Adrenal gland (tissue), 12 donors: ENCODE results near the gene CAMTA1. TPM values are rescaled to one million over a fixed set of nuclear protein-coding genes. Genes with fewer than 3 reads are reported as not detected.

Source experiments
- DNase-seq, 7 donors: peaks; one replicate each; pipeline ENCODE4 v3.0.0-alpha.2; 2019 to 2020
- H3K27ac ChIP-seq, 5 donors: fragments of 200-600 bp; sonication (generic) in 4 of 5; 1 replicate in 3 of 5; 2 replicates in 2 of 5; pipeline versions ENCODE4 v1.5.1 to v1.8.0; 2016 to 2020; ENCODE audit warnings: mild to moderate bottlenecking in 1 of 5
- H3K27me3 ChIP-seq: fragments of 200-600 bp; 2 replicates; pipeline ENCODE4 v1.8.0; 2021
- H3K36me3 ChIP-seq, 2 donors: fragments of 200-600 bp; replicated peaks in 1 of 2; 1 replicate in 1 of 2; 2 replicates in 1 of 2; pipeline versions ENCODE4 v1.5.1 to v1.8.0; 2018 to 2022
- H3K4me1 ChIP-seq, 2 donors: fragments of 200-600 bp; replicated peaks in 1 of 2; 1 replicate in 1 of 2; 2 replicates in 1 of 2; pipeline versions ENCODE4 v1.5.1 to v1.8.0; 2018 to 2021
- H3K4me3 ChIP-seq, 4 donors: fragments of 200-600 bp; sonication (generic) in 3 of 4; one replicate each; pipeline ENCODE4 v1.5.1; 2016 to 2018
- H3K9me3 ChIP-seq, 3 donors: fragments of 200-600 bp; sonication (generic) in 1 of 3; replicated peaks in 1 of 3; 1 replicate in 2 of 3; 2 replicates in 1 of 3; pipeline versions ENCODE4 v1.5.1 to v1.8.0; 2016 to 2021
- CTCF ChIP-seq, 6 experiments: fragments of 450-650 bp in 4 of 6; fragments of 200-600 bp in 2 of 6; sonication (generic) in 1 of 6; IDR thresholded peaks; 1 replicate in 5 of 6; 2 replicates in 1 of 6; pipeline versions ENCODE4 v1.5.1 to v1.8.0; 2016 to 2021; ENCODE audit warnings: antibody characterized with exemption in 6 of 6, mild to moderate bottlenecking in 2 of 6, moderate library complexity in 1 of 6
- POLR2A ChIP-seq, 2 donors: fragments of 450-650 bp; IDR thresholded peaks; one replicate each; pipeline ENCODE4 v1.6.1; 2017; ENCODE audit warnings: antibody characterized with exemption in 2 of 2, mild to moderate bottlenecking in 2 of 2, moderate library complexity in 1 of 2
- WGBS, 4 donors: extraction: QIAGEN DNeasy Blood & Tissue Kit in 2 of 4; methylation state at CpG; one replicate each; pipeline versions ENCODE4 v1.1.5 to v1.1.7; 2013 to 2017; 5-methylcytosine and 5-hydroxymethylcytosine counted together
- intact Hi-C, 2 donors: fragments of 100-400 bp; cut with DNase I; formaldehyde crosslinking; loops; one replicate each; pipeline versions ENCODE4 v1.14.1 to v1.15.0; 2022 to 2023
- polyA plus RNA-seq, 3 donors: library from polyadenylated mRNA; stranded (reverse); fragments of 200-250 nt in 2 of 3; fragments of 350-450 nt in 1 of 3; fragmentation: Illumina TruSeq in 1 of 3; extraction: RNeasy Lipid Tissue Mini Kit (QIAGEN cat#74804) in 1 of 3; gene quantifications; one replicate each; pipeline ENCODE4 v1.2.3, GENCODE V29; 2013 to 2014
- total RNA-seq, 9 donors: library from RNA; depleted of rRNA in 4 of 9; stranded (reverse); fragments of >200 nt in 4 of 9; fragments of 120-200 nt in 1 of 9; fragmentation: NEBNext Ultra II Directional in 1 of 9; extraction: Animal tissue kit (Norgen Biotek cat#: 25700) in 1 of 9; gene quantifications; one replicate each; pipeline versions ENCODE4 v1.1.0 to v1.2.4, GENCODE V29; 2013 to 2023
- donor health status: healthy with polysubstance abuse.
- donor health status: Bipolar disorder and iron deficiency.
- donor health status: DM: yes; HTN: yes; CAD: no.
- donor health status: DM: no; HTN: no; CAD: no.
- donor health status: DM: no; HTN: no; CAD: no.
- donor health status: DM: yes; HTN: yes; CAD: no.

The CAMTA1 gene
- total and polyA plus RNA-seq, 12 donors = 62.9 to 141 (median 96.9) TPM

DNA sequence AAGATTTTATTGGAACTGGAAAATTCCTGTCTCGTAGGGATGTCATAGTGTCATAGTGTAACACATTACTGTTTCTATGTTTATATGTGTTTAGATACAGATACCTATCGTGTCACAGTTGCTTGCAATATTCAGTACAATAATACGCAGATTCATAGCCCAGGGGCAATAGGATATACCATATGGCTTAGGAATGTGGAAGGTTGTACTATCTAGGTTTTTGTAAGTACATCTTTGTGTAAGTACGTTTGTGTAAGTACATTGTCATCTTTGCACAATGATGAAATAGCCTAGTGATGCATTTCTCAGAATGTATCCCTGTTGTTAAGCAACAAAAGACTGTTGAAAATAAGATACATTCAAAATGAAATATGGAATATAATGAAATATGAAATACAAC lies 68.9 kb downstream of the CAMTA1 start:
- Histone ChIP-seq H3K4me3 (no peak overlapping the region), H3K4me1 (no peaks in the 10 kb centered on the region), H3K9me3 (no peaks in the 10 kb centered on the region), H3K27me3 (no peaks in the 10 kb centered on the region), H3K27ac (no peak overlapping the region), H3K36me3 (no peaks in the 10 kb centered on the region)
- DNase-seq = no peak
- no peak for TF ChIP-seq POLR2A (IDR thresholded peaks at IDR 0.05)
- no peak for TF ChIP-seq CTCF (IDR thresholded peaks at IDR 0.05)
- intact Hi-C loops = no loop called here
- WGBS, 4 donors = 95 to 98% (median 97%) methylated on average over 4 of the region's 4 CpGs

GRCh38 chr1:6857831-6858230 lies 72.6 kb downstream of the CAMTA1 start:
- intact Hi-C loops = no loop called here
- WGBS, 4 donors = 92 to 95% (median 93%) methylated on average over 2 of the region's 2 CpGs
- H3K4me3 ChIP-seq = no peak overlapping the region
- H3K4me1 ChIP-seq = peaks cover 9 to 11% of the 10 kb centered on the region in 2 donors
- no peaks in the 10 kb centered on the region for H3K9me3 ChIP-seq
- no peak overlapping the region for H3K27ac ChIP-seq
- no peak for DNase-seq
- H3K36me3 ChIP-seq = no peaks in the 10 kb centered on the region
- TF ChIP-seq CTCF (IDR thresholded peaks at IDR 0.05) = no peak
- TF ChIP-seq POLR2A (IDR thresholded peaks at IDR 0.05) = no peak
- H3K27me3 ChIP-seq = no peaks in the 10 kb centered on the region

GRCh38 chr1:6858596-6858995 lies 73.3 kb downstream of the CAMTA1 start:
- 91 to 100% (median 95%) methylated on average over 3 of the region's 3 CpGs for WGBS, 4 donors
- DNase-seq = no peak
- Histone ChIP-seq H3K4me3 (no peak overlapping the region), H3K36me3 (no peaks in the 10 kb centered on the region), H3K4me1 (peaks cover 10 to 11% of the 10 kb centered on the region in 2 donors), H3K27me3 (no peaks in the 10 kb centered on the region), H3K9me3 (no peaks in the 10 kb centered on the region), H3K27ac (no peak overlapping the region)
- intact Hi-C loops = no loop called here
- no peak for TF ChIP-seq CTCF (IDR thresholded peaks at IDR 0.05)
- TF ChIP-seq POLR2A (IDR thresholded peaks at IDR 0.05) = no peak

DNA sequence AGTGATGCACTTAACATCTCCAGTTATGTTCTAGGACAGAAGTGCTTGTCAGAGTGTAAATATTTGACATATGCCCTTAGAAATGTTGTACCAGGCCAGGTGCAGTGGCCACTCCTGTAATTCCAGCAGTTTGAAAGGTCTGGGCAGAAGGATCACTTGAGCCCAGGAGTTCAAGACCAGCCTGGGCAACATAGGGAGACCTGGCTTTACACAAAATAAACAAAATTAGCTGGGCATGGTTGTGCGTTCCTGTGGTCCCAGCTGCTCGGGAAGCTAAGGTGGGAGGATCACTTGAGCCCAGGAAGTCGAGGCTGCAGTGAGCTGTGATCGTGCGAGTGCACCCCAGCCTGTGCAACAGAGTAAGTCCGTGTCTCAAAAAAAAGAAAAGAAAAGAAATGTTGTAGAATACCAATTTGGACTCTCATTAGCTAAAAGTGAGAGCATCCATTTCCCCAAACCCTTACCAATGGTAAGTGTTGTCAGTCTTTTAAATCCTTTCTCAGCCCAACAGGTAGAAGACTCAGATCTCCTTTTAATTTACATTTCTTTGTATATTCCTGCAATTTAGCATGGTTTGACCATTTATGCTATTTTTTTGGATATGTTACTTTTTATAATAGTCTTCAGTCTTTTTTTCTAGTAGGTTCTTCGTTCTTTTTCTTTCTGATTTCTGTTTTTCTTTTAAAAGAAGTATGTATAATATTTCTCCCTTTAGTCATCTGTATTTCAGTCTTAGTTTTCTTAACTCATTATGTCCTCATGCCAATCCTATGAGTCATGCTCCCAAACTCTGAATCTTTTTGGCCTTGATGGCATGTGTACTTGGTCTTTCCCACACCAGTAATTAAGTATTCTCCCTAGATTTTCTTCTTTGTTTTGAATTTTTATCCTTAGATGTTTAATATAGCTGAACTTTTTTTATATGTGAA lies 74.4 kb downstream of the CAMTA1 start:
- intact Hi-C loops = no loop called here
- TF ChIP-seq CTCF (IDR thresholded peaks at IDR 0.05) (no peak), POLR2A (IDR thresholded peaks at IDR 0.05) (no peak)
- WGBS, 4 donors = 72 to 81% (median 78%) methylated on average over 7 of the region's 7 CpGs
- H3K9me3 ChIP-seq = no peaks in the 10 kb centered on the region
- peak in 6 of 7 donors; percentile 33 to 68 (median 54) for DNase-seq
- H3K4me3 ChIP-seq = no peak overlapping the region
- no peaks in the 10 kb centered on the region for H3K36me3 ChIP-seq
- H3K27ac ChIP-seq = peak overlapping the region in 4 of 5 donors; percentile 45 to 75 (median 61)
- H3K27me3 ChIP-seq = no peaks in the 10 kb centered on the region
- peaks cover 11 to 17% of the 10 kb centered on the region in 2 donors for H3K4me1 ChIP-seq
